Loucy (cell line): ENCODE data around the gene CLSTN1.

Experiments
- H2AFZ ChIP-seq: fragments of 200-600 bp; sonication (generic); 2 replicates; pipeline ENCODE4 v1.6.0; 2016; ENCODE audit warnings: antibody characterized with exemption, mild to moderate bottlenecking, low read length, moderate library complexity
- H3F3A ChIP-seq: fragments of 200-600 bp; 2 replicates; pipeline ENCODE4 v1.6.0; 2016; ENCODE audit warnings: antibody characterized with exemption, low read depth, mild to moderate bottlenecking
- H3K27me3 ChIP-seq: fragments of 200-600 bp; sonication (generic); 2 replicates; pipeline ENCODE4 v1.6.1; 2014; ENCODE audit warnings: low read length, mild to moderate bottlenecking; ENCODE audit not compliant: insufficient read depth, poor library complexity, severe bottlenecking
- H3K36me3 ChIP-seq: fragments of 200-600 bp; sonication (generic); 2 replicates; pipeline ENCODE4 v1.6.1; 2016; ENCODE audit warnings: low read length; ENCODE audit not compliant: insufficient read depth
- H3K4me1 ChIP-seq: fragments of 200-600 bp; sonication (generic); 2 replicates; pipeline ENCODE4 v1.5.1; 2014; ENCODE audit warnings: low read length, mild to moderate bottlenecking; ENCODE audit not compliant: insufficient read depth, poor library complexity, severe bottlenecking
- H3K4me2 ChIP-seq: fragments of 200-600 bp; sonication (generic); 2 replicates; pipeline ENCODE4 v1.6.0; 2014; ENCODE audit warnings: antibody characterized with exemption, low read length, low read depth, mild to moderate bottlenecking; ENCODE audit not compliant: poor library complexity, severe bottlenecking
- H3K4me3 ChIP-seq: fragments of 200-600 bp; sonication (generic); 2 replicates; pipeline ENCODE4 v1.5.1; 2014; ENCODE audit warnings: low read length, mild to moderate bottlenecking, mixed read lengths; ENCODE audit not compliant: poor library complexity, severe bottlenecking
- H3K79me2 ChIP-seq: fragments of 200-600 bp; sonication (generic); 2 replicates; pipeline ENCODE4 v1.6.1; 2014; ENCODE audit warnings: low read length; ENCODE audit not compliant: insufficient read depth
- H3K9ac ChIP-seq: fragments of 200-600 bp; sonication (generic); 2 replicates; pipeline ENCODE4 v1.6.0; 2014; ENCODE audit warnings: mild to moderate bottlenecking, low read depth, low read length, moderate library complexity; ENCODE audit not compliant: poor library complexity, severe bottlenecking
- H3K9me2 ChIP-seq: fragments of 200-600 bp; sonication (generic); replicated peaks from 2 replicates; pipeline ENCODE4 v1.6.1; 2016; ENCODE audit warnings: low read depth, low read length, mixed read lengths
- H3K9me3 ChIP-seq: fragments of 200-600 bp; sonication (generic); 2 replicates; pipeline ENCODE4 v1.6.1; 2014; ENCODE audit warnings: mild to moderate bottlenecking, antibody characterized with exemption, low read length, low read depth; ENCODE audit not compliant: insufficient read depth
- H4K20me1 ChIP-seq: fragments of 200-600 bp; sonication (generic); 2 replicates; pipeline ENCODE4 v1.6.0; 2014; ENCODE audit warnings: antibody characterized with exemption, low read length, mild to moderate bottlenecking; ENCODE audit not compliant: insufficient read depth, poor library complexity, severe bottlenecking
- CTCF ChIP-seq: fragments of 200-600 bp; sonication (generic); conservative IDR thresholded peaks from 2 replicates; pipeline ENCODE4 v1.5.1; 2014; ENCODE audit warnings: mild to moderate bottlenecking, antibody characterized with exemption, low read length
- EZH2phosphoT487 ChIP-seq: fragments of 200-600 bp; IDR thresholded peaks from 2 replicates; pipeline ENCODE4 v1.6.1; 2018; ENCODE audit warnings: antibody characterized with exemption, mild to moderate bottlenecking, moderate library complexity, borderline replicate concordance

The CLSTN1 gene

GRCh38 chr1:9871707-9872425 is 48.1 kb upstream of the CLSTN1 start:
- Histone ChIP-seq H4K20me1 (no peaks in the 10 kb centered on the region), H3K9ac (no peak overlapping the region), H3K9me2 (no peaks in the 10 kb centered on the region), H3F3A (no peaks in the 10 kb centered on the region), H3K4me1 (peaks cover 3% of the 10 kb centered on the region), H3K79me2 (no peaks in the 10 kb centered on the region), H3K27me3 (no peaks in the 10 kb centered on the region), H3K4me2 (no peak overlapping the region), H2AFZ (no peak overlapping the region), H3K9me3 (no peaks in the 10 kb centered on the region), H3K36me3 (peaks cover 10% of the 10 kb centered on the region; the same call in 1 of the 2 replicates), H3K4me3 (no peak overlapping the region)
- TF ChIP-seq CTCF (no peak), EZH2phosphoT487 (no peak)

DNA sequence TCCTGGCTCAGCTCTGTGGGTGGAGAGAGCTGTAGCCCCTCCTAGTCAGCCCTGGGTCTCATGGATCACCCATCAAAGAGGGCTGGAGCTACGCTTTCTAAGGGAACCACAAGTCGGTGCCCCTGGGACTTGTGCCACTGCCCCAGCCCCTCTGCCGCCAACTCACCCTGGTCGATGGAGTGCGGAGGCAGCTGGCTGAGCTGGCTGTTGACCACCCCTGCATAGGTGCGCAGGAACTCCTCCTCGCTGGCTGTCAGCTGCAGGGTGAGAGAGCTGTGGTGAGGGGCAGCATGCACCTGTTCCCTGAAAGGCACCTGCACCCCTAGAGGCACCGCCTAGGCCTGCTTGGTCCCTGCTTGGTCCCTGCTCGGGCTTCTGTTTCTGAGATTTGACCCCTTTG is 47.3 kb upstream of the CLSTN1 start:
- no peaks in the 10 kb centered on the region for H3K9me3 ChIP-seq
- no peak overlapping the region for H3K9ac ChIP-seq
- H3K9me2 ChIP-seq = no peaks in the 10 kb centered on the region
- H2AFZ ChIP-seq = no peak overlapping the region
- no peak for TF ChIP-seq CTCF
- no peak for TF ChIP-seq EZH2phosphoT487
- peaks cover 10% of the 10 kb centered on the region; the same call in 1 of the 2 replicates for H3K36me3 ChIP-seq
- no peak overlapping the region for H3K4me2 ChIP-seq
- no peaks in the 10 kb centered on the region for H3K79me2 ChIP-seq
- no peak overlapping the region for H3K4me3 ChIP-seq
- no peaks in the 10 kb centered on the region for H3K27me3 ChIP-seq
- H4K20me1 ChIP-seq = no peaks in the 10 kb centered on the region
- peaks cover 3% of the 10 kb centered on the region for H3K4me1 ChIP-seq
- H3F3A ChIP-seq = no peaks in the 10 kb centered on the region

DNA sequence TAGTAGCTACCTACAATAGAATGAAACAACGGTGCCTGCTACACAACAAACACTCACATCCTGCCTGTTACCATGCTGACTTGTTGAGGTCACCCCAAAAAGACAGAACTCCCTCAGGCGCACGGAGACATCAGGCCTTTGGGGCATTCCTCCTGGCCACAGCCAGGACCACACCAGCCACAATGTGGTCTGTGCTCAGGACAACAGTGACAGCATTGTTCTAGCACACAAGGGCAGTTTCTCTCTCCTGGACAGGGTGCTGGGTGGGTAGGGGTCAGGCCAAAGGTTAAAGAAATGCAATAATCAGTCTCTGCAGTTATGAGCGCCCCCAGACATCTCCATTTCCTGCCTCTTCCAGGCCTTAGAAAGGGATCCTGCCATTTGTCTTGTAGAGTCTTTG is 46.8 kb upstream of the CLSTN1 start:
- Histone ChIP-seq H3F3A (no peaks in the 10 kb centered on the region), H4K20me1 (no peaks in the 10 kb centered on the region), H3K4me2 (no peak overlapping the region), H2AFZ (no peak overlapping the region), H3K9ac (no peak overlapping the region), H3K27me3 (no peaks in the 10 kb centered on the region), H3K4me3 (no peak overlapping the region), H3K79me2 (no peaks in the 10 kb centered on the region), H3K36me3 (peaks cover 10% of the 10 kb centered on the region; the same call in 1 of the 2 replicates), H3K4me1 (peaks cover 3% of the 10 kb centered on the region), H3K9me3 (no peaks in the 10 kb centered on the region), H3K9me2 (no peaks in the 10 kb centered on the region)
- TF ChIP-seq EZH2phosphoT487 (no peak), CTCF (no peak)
